Endometrial microvascular endothelial cells (primary cell): ENCODE results near the gene CD53. TPM values are rescaled to one million over a fixed set of nuclear protein-coding genes. Genes with fewer than 3 reads are reported as not detected.

Experiments used
- in situ Hi-C: cut with HindIII; loops from 2 replicates; pipeline ENCODE4 v1.10.0; 2017; ENCODE audit warnings: low sequenced_read_pairs, low pct_unique_long_range_greater_than_20kb; ENCODE audit errors: inconsistent ontology term
- total RNA-seq: library from RNA; depleted of rRNA; stranded (reverse); fragments of >200 nt; gene quantifications from one replicate; pipeline ENCODE4 v1.2.3, GENCODE V29; 2015; ENCODE audit errors: inconsistent ontology term

Gene CD53
- total RNA-seq, 1 donor from 2014 or later = 9.0 TPM

GRCh38 chr1:110874324-110875215, 1.6 kb downstream of the CD53 start:
- in situ Hi-C loops = no loop called here

- in situ Hi-C loops = no loop called here
These were observed 2.3 kb downstream of the CD53 start for GRCh38 chr1:110875216-110875731.

- in situ Hi-C loops = no loop called here
These were observed 3.9 kb downstream of the CD53 start for GRCh38 chr1:110876748-110877341.

- in situ Hi-C loops = no loop called here
These were observed 4.4 kb downstream of the CD53 start for GRCh38 chr1:110877364-110877763.

GRCh38 chr1:110877776-110878175, 4.8 kb downstream of the CD53 start:
- in situ Hi-C loops = no loop called here

DNA sequence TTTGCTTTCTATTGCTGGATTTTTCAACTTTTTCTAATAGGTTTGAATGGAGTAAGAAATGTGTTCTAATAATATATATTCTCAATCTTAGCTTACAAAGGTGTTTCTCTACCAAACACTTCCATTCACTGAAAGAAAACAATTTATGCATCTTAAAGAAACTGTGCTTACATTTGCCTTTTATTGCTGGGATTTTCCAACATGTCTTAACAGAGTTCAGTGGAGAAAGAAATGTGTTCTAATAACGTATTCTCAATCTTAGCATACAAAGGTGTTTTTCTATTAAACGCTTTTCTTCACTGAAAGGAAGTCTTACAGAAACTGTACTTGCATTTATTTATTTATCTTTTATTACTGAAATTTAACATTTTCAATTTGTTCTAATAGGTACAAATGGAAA, 5.6 kb downstream of the CD53 start:
- in situ Hi-C loops = no loop called here

- in situ Hi-C loops = no loop called here
These were observed 6.0 kb downstream of the CD53 start for GRCh38 chr1:110878993-110879392.

DNA sequence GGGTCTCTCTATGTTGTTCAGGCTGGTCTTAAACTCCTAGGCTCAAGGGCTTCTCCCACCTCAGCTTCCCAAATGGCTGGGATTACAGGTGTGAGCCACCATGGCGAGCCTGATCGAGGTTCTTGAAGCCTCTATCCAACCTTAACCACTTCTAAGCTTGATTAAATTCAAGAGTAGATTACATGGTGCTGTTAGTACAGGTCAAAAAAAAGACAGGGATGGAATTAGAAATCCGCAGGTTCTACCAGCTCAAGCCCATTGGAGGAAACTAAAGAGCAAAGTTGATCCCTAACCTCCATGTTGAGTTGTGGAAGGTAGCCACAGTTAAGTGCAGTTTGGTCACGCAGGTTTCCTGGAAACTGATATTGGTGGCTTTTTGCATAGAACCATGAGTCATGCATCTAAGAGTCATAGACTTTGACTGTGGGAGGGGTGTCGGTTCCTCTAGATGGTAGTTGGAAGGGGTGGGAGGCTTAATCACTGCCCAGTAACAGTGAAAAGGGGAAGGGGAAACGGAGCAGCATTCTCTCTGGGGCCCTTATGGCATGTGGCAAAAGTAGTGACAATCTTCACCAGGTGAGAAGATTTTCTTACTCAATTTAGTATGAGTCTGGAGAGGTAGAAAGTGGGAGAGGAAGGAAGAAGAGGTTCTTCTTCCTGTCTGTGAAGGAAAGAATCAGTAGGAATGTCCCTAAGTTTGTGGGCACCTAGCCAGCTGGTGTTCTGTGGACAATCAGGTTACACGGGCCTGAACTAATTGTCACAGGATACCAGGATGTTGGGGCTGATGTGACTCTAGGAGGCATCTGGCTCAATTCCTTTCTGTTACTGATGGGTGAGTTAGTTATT, 7.0 kb downstream of the CD53 start:
- in situ Hi-C loops = no loop called here

GRCh38 chr1:110880708-110881374, 7.9 kb downstream of the CD53 start:
- in situ Hi-C loops = no loop called here

GRCh38 chr1:110888049-110888448, 15.1 kb downstream of the CD53 start:
- in situ Hi-C loops = no loop called here

DNA sequence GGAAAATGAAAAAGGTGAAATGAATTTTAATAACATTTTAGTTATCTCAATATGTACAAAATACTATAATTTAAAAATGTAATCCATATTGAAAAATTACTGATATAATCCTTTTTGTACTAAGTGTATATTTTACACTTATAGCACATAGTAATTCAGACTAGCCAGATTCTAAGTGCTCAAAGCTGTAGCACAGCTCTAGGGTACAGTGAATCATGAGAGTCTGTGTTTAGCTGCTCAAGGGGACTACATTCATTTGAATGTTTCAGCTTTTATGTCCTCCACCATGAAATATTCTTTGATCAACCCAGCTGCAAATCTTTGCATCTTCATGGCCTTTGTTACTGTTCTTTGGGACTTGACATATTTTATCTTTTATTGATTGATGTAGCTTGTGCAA, 15.7 kb downstream of the CD53 start:
- in situ Hi-C loops = no loop called here

DNA sequence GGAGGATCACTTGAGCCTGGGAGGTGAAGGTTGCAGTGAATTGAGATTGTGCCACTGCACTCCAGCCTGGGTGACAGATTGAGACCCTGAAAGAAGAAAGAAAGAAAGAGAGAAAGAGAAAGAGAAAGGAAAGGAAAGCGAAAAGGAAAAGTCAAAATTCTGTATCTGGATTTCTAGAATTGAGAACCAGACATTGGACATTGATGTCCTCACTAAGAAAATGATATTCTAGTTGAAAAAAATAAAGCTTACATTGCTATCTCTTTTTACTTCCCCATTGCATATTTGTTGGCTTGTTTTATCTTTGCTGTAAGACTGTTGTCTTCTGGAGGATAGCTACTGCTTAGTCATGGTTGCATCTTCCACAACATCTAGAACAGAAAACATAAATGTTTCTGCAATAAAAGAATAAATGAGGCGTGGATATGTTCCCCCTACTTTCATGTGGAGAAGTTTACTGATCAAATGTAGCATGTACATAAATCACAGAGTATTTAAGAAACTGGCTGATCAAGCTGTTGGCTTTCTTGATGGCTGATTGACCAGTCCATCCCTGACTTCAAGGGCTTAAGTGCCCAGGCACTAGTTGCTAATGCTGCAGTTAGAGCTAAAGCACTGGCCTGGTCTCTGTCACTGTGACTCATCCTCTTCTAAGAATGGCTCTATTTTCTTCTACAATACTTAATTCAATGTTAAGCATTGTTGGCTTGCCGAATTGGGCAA, 17.7 kb downstream of the CD53 start:
- in situ Hi-C loops = no loop called here

DNA sequence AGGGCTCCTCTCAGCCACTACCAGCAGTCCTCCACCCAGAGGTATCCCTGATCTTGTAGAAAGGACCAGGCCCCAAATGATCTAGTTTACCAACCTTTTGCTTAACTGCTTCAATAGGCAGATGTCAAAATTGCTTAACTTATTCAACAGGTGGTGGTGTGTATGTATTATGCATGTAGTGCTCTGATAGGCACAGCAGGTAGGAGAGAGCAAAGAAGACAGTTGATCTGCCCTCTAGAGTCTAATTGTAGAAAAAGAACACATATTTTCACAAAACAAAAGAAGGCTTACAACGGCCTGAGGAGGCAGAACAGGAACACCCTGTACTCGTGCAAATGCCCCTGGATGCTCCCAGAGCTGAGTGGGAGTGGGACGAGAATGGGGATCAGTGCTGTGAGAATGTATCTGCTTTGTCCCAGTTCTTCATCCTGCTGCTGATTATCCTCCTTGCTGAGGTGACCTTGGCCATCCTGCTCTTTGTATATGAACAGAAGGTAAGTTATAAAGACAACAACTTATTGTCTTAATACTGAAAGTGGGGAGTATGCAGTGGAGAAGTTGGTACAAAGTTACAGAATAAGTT, 21.1 kb downstream of the CD53 start:
- in situ Hi-C loops = no loop called here

- in situ Hi-C loops = no loop called here
These were observed 23.1 kb downstream of the CD53 start for GRCh38 chr1:110896090-110896489.

DNA sequence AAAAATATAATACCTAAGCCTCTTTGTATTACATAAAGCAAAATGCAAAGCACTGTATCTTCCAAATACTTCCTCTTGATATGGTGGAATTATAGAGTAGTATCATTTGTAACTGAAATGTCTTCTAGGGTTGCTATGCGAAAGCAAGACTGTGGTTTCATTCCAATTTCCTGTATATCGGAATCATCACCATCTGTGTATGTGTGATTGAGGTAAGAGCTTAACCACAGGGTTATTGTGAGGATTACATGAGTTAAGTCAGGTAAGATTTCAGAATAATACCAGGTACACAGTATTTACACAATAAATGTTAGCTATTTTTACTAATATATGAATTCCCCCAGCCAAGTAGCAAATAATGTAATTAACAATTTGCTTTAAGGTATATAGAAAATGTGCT, 24.7 kb downstream of the CD53 start:
- in situ Hi-C loops = no loop called here

DNA sequence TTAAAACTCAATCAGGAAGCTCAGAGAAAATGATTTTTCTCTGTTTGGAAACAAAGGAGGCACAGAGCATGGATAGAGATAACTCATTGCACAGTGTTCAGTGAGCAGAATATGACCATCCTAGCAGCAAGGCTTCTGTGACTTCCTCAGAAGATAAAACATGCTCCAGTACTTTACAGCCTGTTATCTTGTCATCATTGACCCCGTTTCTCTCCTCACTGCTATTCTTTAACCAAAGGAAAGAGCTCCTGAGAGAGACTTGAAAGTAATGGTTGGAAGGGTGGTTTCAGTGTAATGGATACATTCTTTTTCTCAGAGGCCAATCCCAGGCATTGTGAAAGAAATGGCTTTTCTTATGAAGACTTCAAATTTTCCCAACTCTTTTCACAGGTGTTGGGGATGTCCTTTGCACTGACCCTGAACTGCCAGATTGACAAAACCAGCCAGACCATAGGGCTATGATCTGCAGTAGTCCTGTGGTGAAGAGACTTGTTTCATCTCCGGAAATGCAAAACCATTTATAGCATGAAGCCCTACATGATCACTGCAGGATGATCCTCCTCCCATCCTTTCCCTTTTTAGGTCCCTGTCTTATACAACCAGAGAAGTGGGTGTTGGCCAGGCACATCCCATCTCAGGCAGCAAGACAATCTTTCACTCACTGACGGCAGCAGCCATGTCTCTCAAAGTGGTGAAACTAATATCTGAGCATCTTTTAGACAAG, 25.9 kb downstream of the CD53 start:
- in situ Hi-C loops = no loop called here

GRCh38 chr1:110899458-110899843, 26.5 kb downstream of the CD53 start:
- in situ Hi-C loops = no loop called here
